Activated CD8-positive, alpha-beta T cell treated with anti-CD3 and anti-CD28 coated beads for 36 hours (primary cell): Measurements from ENCODE around the gene CD96. TPM values are rescaled to one million over a fixed set of nuclear protein-coding genes. Genes with fewer than 3 reads are reported as not detected.

Source experiments
- ATAC-seq: fragments of 200-7000 bp; cut with Tn5 transposase; one replicate; pipeline ENCODE4 v1.10.0; 2021; ENCODE audit warnings: mild to moderate bottlenecking, moderate library complexity
- CTCF ChIA-PET: fragments of 350-600 bp; sonication (Branson Sonifier 250); formaldehyde crosslinking; loops from one replicate; lab custom pipeline; 2021; ENCODE audit warnings: antibody characterized with exemption; lab: Charles Lee
- POLR2A ChIA-PET: fragments of 350-600 bp; sonication (Branson Sonifier 250); formaldehyde crosslinking; loops from one replicate; lab custom pipeline; 2021; ENCODE audit warnings: antibody characterized with exemption; lab: Charles Lee
- DNase-seq: peaks from one replicate; pipeline ENCODE4 v3.0.0-alpha.2; 2020
- H3K27ac Mint-ChIP-seq: one replicate; pipeline ENCODE4 v1.8.0; 2021; ENCODE audit warnings: mild to moderate bottlenecking, mixed read lengths
- H3K27me3 Mint-ChIP-seq: one replicate; pipeline ENCODE4 v1.8.0; 2021; ENCODE audit warnings: mixed read lengths
- H3K36me3 Mint-ChIP-seq: one replicate; pipeline ENCODE4 v1.8.0; 2021; ENCODE audit warnings: low read depth, mixed read lengths
- H3K4me1 Mint-ChIP-seq: one replicate; pipeline ENCODE4 v1.8.0; 2021; ENCODE audit warnings: low read depth, mixed read lengths
- H3K4me3 Mint-ChIP-seq: one replicate; pipeline ENCODE4 v1.8.0; 2021; ENCODE audit warnings: mild to moderate bottlenecking, moderate library complexity, mixed read lengths
- H3K9me3 Mint-ChIP-seq: one replicate; pipeline ENCODE4 v1.8.0; 2021; ENCODE audit warnings: mixed read lengths
- CTCF ChIP-seq: fragments of 200-600 bp; IDR thresholded peaks from one replicate; pipeline ENCODE4 v1.8.0; 2022; ENCODE audit warnings: antibody characterized with exemption, mild to moderate bottlenecking
- intact Hi-C: fragments of 100-400 bp; cut with micrococcal nuclease; formaldehyde crosslinking; loops from one replicate; pipeline ENCODE4 v1.10.0; 2022
- total RNA-seq, 2 experiments: library from RNA; stranded (reverse); gene quantifications; one replicate each; pipeline ENCODE4 v1.2.3, GENCODE V29; 2021

CD96 gene
- total RNA-seq, 2 experiments from 2014 or later: 142 to 147 TPM

- H3K27me3 Mint-ChIP-seq: no peaks in the 10 kb centered on the region
- CTCF ChIA-PET: interaction anchor here (1.0 to 3.9 kb wide), 15 partner anchors 12 to 140 kb away, joined by 3 to 63 read pairs (median 8); partner anchors contain the start of gene ZBED2
- H3K27ac Mint-ChIP-seq: peak overlapping the region; percentile 53
- peaks cover 80% of the 10 kb centered on the region for H3K4me1 Mint-ChIP-seq
- POLR2A ChIA-PET: interaction anchor here (0.8 to 2.3 kb wide), 2 partner anchors 17 to 90 kb away, joined by 3 to 14 read pairs; partner anchors contain the start of gene ZBED2
- intact Hi-C loops: loop anchor here (5.0 kb wide), 1 partner anchor 40 kb away; no protein-coding TSS in a partner anchor
- DNase-seq: no peak
- H3K9me3 Mint-ChIP-seq: no peaks in the 10 kb centered on the region
- TF ChIP-seq CTCF: no peak
- H3K4me3 Mint-ChIP-seq: no peak overlapping the region
- no peak for ATAC-seq
- H3K36me3 Mint-ChIP-seq: peaks cover 72% of the 10 kb centered on the region
Observed at GRCh38 chr3:111577113-111577512, 35.1 kb downstream of the CD96 start.

- Mint-ChIP-seq H3K4me3 (no peak overlapping the region), H3K27me3 (no peaks in the 10 kb centered on the region), H3K9me3 (peaks cover 4% of the 10 kb centered on the region), H3K36me3 (peaks cover 76% of the 10 kb centered on the region), H3K27ac (peak overlapping the region; percentile 73), H3K4me1 (peaks cover 80% of the 10 kb centered on the region)
- intact Hi-C loops: loop anchor here (2.0 to 5.0 kb wide), 2 partner anchors 39 to 91 kb away; no protein-coding TSS in a partner anchor
- CTCF ChIA-PET: interaction anchor here (0.7 to 3.9 kb wide), 26 partner anchors 8 to 139 kb away, joined by 3 to 63 read pairs (median 4); partner anchors contain the start of gene ZBED2
- DNase-seq (no peak), ATAC-seq (peak; percentile 88)
- peak; percentile 64 for TF ChIP-seq CTCF
- POLR2A ChIA-PET: interaction anchor here (0.6 to 2.3 kb wide), 9 partner anchors 9 to 89 kb away, joined by 3 to 14 read pairs (median 3); partner anchors contain the start of gene ZBED2
Observed at GRCh38 chr3:111577798-111578685, 36.0 kb downstream of the CD96 start.

- POLR2A ChIA-PET: interaction anchor here (1.0 to 2.3 kb wide), 6 partner anchors 8 to 37 kb away, joined by 3 to 14 read pairs (median 4); partner anchors contain the start of gene ZBED2
- no peak for ATAC-seq
- no peaks in the 10 kb centered on the region for H3K27me3 Mint-ChIP-seq
- DNase-seq: no peak
- CTCF ChIA-PET: interaction anchor here (1.0 to 3.9 kb wide), 12 partner anchors 10 to 138 kb away, joined by 3 to 63 read pairs (median 8); partner anchors contain the start of gene ZBED2
- H3K4me3 Mint-ChIP-seq: no peak overlapping the region
- no peak for TF ChIP-seq CTCF
- H3K27ac Mint-ChIP-seq: peak overlapping the region; percentile 73
- intact Hi-C loops: loop anchor here (2.0 to 5.0 kb wide), 2 partner anchors 38 to 90 kb away; no protein-coding TSS in a partner anchor
- peaks cover 5% of the 10 kb centered on the region for H3K9me3 Mint-ChIP-seq
- H3K4me1 Mint-ChIP-seq: peaks cover 80% of the 10 kb centered on the region
- H3K36me3 Mint-ChIP-seq: peaks cover 77% of the 10 kb centered on the region
Observed at GRCh38 chr3:111578867-111579266, 36.9 kb downstream of the CD96 start.

GRCh38 chr3:111579495-111579894 lies 37.5 kb downstream of the CD96 start:
- no peak for TF ChIP-seq CTCF
- DNase-seq (no peak), ATAC-seq (no peak)
- H3K9me3 Mint-ChIP-seq: peaks cover 8% of the 10 kb centered on the region
- no peaks in the 10 kb centered on the region for H3K27me3 Mint-ChIP-seq
- POLR2A ChIA-PET: interaction anchor here (1.0 to 1.2 kb wide), 4 partner anchors 8 to 30 kb away, joined by 3 read pairs; no protein-coding TSS in a partner anchor
- CTCF ChIA-PET: interaction anchor here (1.1 to 3.9 kb wide), 7 partner anchors 11 to 137 kb away, joined by 3 to 36 read pairs (median 10); partner anchors contain the start of gene ZBED2
- peaks cover 81% of the 10 kb centered on the region for H3K36me3 Mint-ChIP-seq
- H3K4me3 Mint-ChIP-seq: no peak overlapping the region
- intact Hi-C loops: loop anchor here (2.0 to 5.0 kb wide), 2 partner anchors 38 to 89 kb away; no protein-coding TSS in a partner anchor
- H3K4me1 Mint-ChIP-seq: peaks cover 84% of the 10 kb centered on the region
- peak overlapping the region; percentile 10 for H3K27ac Mint-ChIP-seq
